Activated naive CD8-positive, alpha-beta T cell treated with anti-CD3 and anti-CD28 coated beads, Interleukin-2, amount 50 U/mL, for 24 hours (primary cell): ENCODE results near the gene NHLRC3.

Experiments used
- ATAC-seq: fragments of 150-1000 bp; cut with Tn5 transposase; one replicate; pipeline ENCODE4 v1.10.0; 2021
- DNase-seq: peaks from one replicate; pipeline ENCODE4 v3.0.0; 2021
- H3K27ac Mint-ChIP-seq: one replicate; pipeline ENCODE4 v1.8.0; 2021; ENCODE audit warnings: mild to moderate bottlenecking, mixed read lengths
- H3K27me3 Mint-ChIP-seq: one replicate; pipeline ENCODE4 v1.8.0; 2021; ENCODE audit warnings: mixed read lengths
- H3K36me3 Mint-ChIP-seq: one replicate; pipeline ENCODE4 v1.8.0; 2021; ENCODE audit warnings: low read depth, mixed read lengths
- H3K4me1 Mint-ChIP-seq: one replicate; pipeline ENCODE4 v1.8.0; 2021; ENCODE audit warnings: mixed read lengths
- H3K4me3 Mint-ChIP-seq: one replicate; pipeline ENCODE4 v1.8.0; 2021; ENCODE audit warnings: mild to moderate bottlenecking, moderate library complexity, mixed read lengths
- H3K9me3 Mint-ChIP-seq: one replicate; pipeline ENCODE4 v1.8.0; 2021; ENCODE audit warnings: mixed read lengths

Gene NHLRC3

DNA sequence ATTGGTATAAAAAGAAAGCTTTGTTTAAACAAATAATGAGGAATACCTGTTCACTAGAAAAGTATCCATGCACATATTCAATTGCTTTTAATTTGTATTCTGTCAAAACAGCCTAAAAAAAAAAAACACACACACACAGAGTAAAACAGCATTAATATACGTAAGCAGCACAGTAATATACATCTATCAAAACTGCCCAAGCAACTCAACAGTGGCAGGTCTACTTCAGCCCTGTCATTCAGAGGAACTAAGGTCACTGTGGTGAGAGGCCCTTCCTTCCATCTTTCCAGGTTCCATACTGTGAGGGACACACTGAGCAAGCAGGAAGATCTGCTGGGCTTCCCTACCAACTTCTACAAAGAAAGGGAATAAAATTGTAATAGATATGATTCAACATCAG, 4.2 kb upstream of the NHLRC3 start:
- Mint-ChIP-seq H3K4me1 (peaks cover 30% of the 10 kb centered on the region), H3K9me3 (no peaks in the 10 kb centered on the region), H3K4me3 (peak overlapping the region; percentile 91), H3K27me3 (no peaks in the 10 kb centered on the region), H3K27ac (no peak overlapping the region), H3K36me3 (peaks cover 10% of the 10 kb centered on the region)
- ATAC-seq, result no peak
- DNase-seq, result no peak

GRCh38 chr13:39035204-39035603, 3.1 kb upstream of the NHLRC3 start:
- H3K36me3 Mint-ChIP-seq, result peaks cover 13% of the 10 kb centered on the region
- no peak for DNase-seq
- peak overlapping the region; percentile 24 for H3K27ac Mint-ChIP-seq
- peaks cover 38% of the 10 kb centered on the region for H3K4me1 Mint-ChIP-seq
- H3K9me3 Mint-ChIP-seq, result no peaks in the 10 kb centered on the region
- peak overlapping the region; percentile 91 for H3K4me3 Mint-ChIP-seq
- H3K27me3 Mint-ChIP-seq, result no peaks in the 10 kb centered on the region
- ATAC-seq, result no peak

GRCh38 chr13:39035799-39036198, 2.5 kb upstream of the NHLRC3 start:
- Mint-ChIP-seq H3K27me3 (no peaks in the 10 kb centered on the region), H3K4me3 (peak overlapping the region; percentile 91), H3K27ac (peak overlapping the region; percentile 79), H3K4me1 (peaks cover 44% of the 10 kb centered on the region), H3K9me3 (no peaks in the 10 kb centered on the region), H3K36me3 (peaks cover 18% of the 10 kb centered on the region)
- no peak for DNase-seq
- ATAC-seq, result no peak

- H3K27ac Mint-ChIP-seq, result peak overlapping the region; percentile 79
- ATAC-seq (no peak), DNase-seq (peak; percentile 19)
- peak overlapping the region; percentile 91 for H3K4me3 Mint-ChIP-seq
- H3K9me3 Mint-ChIP-seq, result no peaks in the 10 kb centered on the region
- H3K27me3 Mint-ChIP-seq, result no peaks in the 10 kb centered on the region
- peaks cover 20% of the 10 kb centered on the region for H3K36me3 Mint-ChIP-seq
- H3K4me1 Mint-ChIP-seq, result peaks cover 47% of the 10 kb centered on the region
These were observed 2.0 kb upstream of the NHLRC3 start for GRCh38 chr13:39036212-39036611.

DNA sequence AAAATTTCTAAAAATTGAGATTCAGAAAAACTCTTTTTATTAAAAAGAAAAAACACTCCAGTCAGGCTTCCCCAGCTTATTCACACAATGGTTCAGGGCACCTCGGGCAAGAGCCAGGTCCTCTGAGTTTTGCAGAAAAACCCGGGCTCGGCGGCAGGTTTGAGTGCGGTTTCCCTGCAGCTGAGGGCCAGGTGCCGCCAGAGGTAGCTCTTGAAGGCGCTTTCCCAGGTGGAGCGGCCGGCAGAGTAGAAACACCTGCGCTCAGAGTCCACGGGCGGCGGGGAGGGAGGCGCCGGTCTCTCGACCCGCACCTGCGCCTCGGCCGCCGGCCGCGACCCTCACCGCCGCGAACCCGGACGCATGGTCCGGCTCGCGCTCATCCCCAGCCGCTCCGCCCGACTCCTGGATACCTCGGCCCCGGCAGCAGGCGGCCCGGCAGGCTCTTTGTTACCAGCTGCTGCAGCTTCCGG, 811 bp upstream of the NHLRC3 start:
- ATAC-seq, result peak; percentile 6
- peak overlapping the region; percentile 91 for H3K4me3 Mint-ChIP-seq
- DNase-seq, result no peak
- peaks cover 22% of the 10 kb centered on the region for H3K36me3 Mint-ChIP-seq
- H3K4me1 Mint-ChIP-seq, result peaks cover 54% of the 10 kb centered on the region
- no peaks in the 10 kb centered on the region for H3K9me3 Mint-ChIP-seq
- H3K27ac Mint-ChIP-seq, result peak overlapping the region; percentile 98
- no peaks in the 10 kb centered on the region for H3K27me3 Mint-ChIP-seq

DNA sequence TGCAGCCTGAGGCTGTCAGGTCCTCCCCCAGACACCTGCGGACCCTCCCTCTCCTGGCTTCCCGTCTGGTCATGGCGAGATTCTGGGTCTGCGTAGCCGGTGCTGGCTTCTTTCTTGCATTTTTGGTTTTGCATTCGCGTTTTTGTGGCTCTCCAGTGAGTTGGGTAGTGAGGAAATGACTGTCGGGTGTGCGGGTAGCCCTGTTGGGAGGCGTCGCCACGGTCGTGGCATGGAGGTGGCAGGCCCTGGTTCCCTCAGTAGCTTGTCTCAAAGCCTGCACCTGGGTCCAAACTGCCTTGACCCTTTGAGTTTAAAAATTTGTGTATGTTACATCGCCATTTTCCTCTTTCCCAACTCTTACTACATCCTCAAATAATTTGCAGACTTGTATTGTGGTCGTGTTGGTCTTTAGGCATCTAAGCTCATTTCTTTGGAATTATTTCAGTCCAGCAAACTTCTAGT, 344 bp downstream of the NHLRC3 start:
- Mint-ChIP-seq H3K27ac (peak overlapping the region; percentile 98), H3K9me3 (no peaks in the 10 kb centered on the region), H3K36me3 (peaks cover 24% of the 10 kb centered on the region), H3K4me1 (peaks cover 52% of the 10 kb centered on the region), H3K4me3 (peak overlapping the region; percentile 91), H3K27me3 (no peaks in the 10 kb centered on the region)
- ATAC-seq (peak; percentile 68), DNase-seq (peak; percentile 60)

- ATAC-seq (no peak), DNase-seq (no peak)
- Mint-ChIP-seq H3K9me3 (no peaks in the 10 kb centered on the region), H3K4me1 (peaks cover 47% of the 10 kb centered on the region), H3K27me3 (no peaks in the 10 kb centered on the region), H3K27ac (peak overlapping the region; percentile 98), H3K36me3 (peaks cover 25% of the 10 kb centered on the region), H3K4me3 (peak overlapping the region; percentile 91)
These were observed 785 bp downstream of the NHLRC3 start for GRCh38 chr13:39039041-39039440.

GRCh38 chr13:39040206-39040605, 1.9 kb downstream of the NHLRC3 start:
- Mint-ChIP-seq H3K9me3 (no peaks in the 10 kb centered on the region), H3K36me3 (peaks cover 35% of the 10 kb centered on the region), H3K4me3 (peak overlapping the region; percentile 91), H3K4me1 (peaks cover 45% of the 10 kb centered on the region), H3K27ac (peak overlapping the region; percentile 46), H3K27me3 (no peaks in the 10 kb centered on the region)
- DNase-seq (no peak), ATAC-seq (no peak)

DNA sequence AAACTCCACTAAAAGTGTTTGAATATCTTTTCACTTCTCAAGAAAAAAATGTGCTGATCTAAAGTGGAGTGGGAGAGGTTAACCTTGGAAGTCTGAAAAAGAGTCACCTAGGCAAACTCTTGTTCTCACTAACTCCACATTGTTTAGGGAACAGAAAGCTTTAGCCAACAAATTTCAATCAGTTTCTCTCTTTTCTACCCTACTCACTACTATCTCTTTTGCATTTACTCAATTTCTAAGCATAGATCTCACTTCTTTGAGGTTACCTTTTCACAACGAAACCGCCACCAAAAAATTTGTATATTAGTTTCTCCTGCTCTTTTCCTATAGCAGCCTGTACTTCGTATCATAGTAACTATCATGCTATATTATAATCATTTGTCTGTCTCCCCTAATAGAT, 6.3 kb downstream of the NHLRC3 start:
- Mint-ChIP-seq H3K27me3 (no peaks in the 10 kb centered on the region), H3K9me3 (no peaks in the 10 kb centered on the region), H3K4me1 (peaks cover 34% of the 10 kb centered on the region), H3K4me3 (no peak overlapping the region), H3K27ac (peak overlapping the region; percentile 43), H3K36me3 (peaks cover 43% of the 10 kb centered on the region)
- ATAC-seq (no peak), DNase-seq (no peak)

DNA sequence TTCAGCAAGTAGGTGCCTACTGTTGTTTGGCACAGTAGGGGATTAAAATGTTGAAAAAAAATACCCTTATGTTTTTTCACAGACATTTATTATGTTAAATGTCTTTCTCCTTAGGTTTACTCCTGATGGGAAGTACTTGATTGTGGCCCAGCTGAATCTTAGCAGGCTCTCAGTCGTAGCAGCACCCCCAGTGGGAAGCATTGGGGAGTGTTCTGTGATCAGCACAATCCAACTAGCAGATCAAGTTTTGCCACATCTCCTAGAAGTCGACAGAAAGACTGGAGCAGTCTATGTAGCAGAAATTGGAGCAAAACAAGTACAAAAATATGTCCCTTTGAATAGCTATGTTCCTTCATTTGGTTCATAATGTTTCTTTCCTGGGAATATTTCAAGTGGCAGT, 9.3 kb downstream of the NHLRC3 start:
- no peak for ATAC-seq
- H3K4me1 Mint-ChIP-seq, result peaks cover 11% of the 10 kb centered on the region
- peak overlapping the region; percentile 7 for H3K27ac Mint-ChIP-seq
- no peaks in the 10 kb centered on the region for H3K27me3 Mint-ChIP-seq
- no peaks in the 10 kb centered on the region for H3K9me3 Mint-ChIP-seq
- no peak overlapping the region for H3K4me3 Mint-ChIP-seq
- peaks cover 32% of the 10 kb centered on the region for H3K36me3 Mint-ChIP-seq
- DNase-seq, result no peak

DNA sequence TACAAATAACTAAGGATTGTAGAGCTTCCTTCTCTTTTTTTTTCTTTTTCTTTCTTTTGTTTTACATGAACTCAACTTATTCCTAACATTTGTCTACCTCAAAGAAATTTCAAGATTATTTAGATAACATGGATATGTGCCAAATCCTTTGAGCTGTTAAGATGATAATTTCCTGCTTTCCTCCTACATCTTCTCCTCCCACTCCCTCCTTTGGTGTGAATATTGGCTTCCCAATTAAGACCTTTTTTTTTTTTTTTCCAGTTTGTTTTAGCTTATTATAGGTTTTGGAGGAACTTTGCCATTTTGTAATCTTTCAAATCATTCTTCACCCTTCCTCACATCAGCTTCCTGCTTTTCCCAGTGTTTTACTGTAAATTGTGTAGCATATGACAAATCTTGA, 10.6 kb downstream of the NHLRC3 start:
- H3K4me1 Mint-ChIP-seq, result peaks cover 11% of the 10 kb centered on the region
- peak overlapping the region; percentile 24 for H3K27ac Mint-ChIP-seq
- no peaks in the 10 kb centered on the region for H3K27me3 Mint-ChIP-seq
- ATAC-seq (no peak), DNase-seq (no peak)
- no peak overlapping the region for H3K4me3 Mint-ChIP-seq
- H3K36me3 Mint-ChIP-seq, result peaks cover 24% of the 10 kb centered on the region
- no peaks in the 10 kb centered on the region for H3K9me3 Mint-ChIP-seq

- no peak overlapping the region for H3K27ac Mint-ChIP-seq
- peaks cover 22% of the 10 kb centered on the region for H3K36me3 Mint-ChIP-seq
- no peaks in the 10 kb centered on the region for H3K9me3 Mint-ChIP-seq
- ATAC-seq (no peak), DNase-seq (no peak)
- no peak overlapping the region for H3K4me3 Mint-ChIP-seq
- H3K27me3 Mint-ChIP-seq, result no peaks in the 10 kb centered on the region
- H3K4me1 Mint-ChIP-seq, result peaks cover 15% of the 10 kb centered on the region
These were observed 11.0 kb downstream of the NHLRC3 start for GRCh38 chr13:39049274-39049673.

DNA sequence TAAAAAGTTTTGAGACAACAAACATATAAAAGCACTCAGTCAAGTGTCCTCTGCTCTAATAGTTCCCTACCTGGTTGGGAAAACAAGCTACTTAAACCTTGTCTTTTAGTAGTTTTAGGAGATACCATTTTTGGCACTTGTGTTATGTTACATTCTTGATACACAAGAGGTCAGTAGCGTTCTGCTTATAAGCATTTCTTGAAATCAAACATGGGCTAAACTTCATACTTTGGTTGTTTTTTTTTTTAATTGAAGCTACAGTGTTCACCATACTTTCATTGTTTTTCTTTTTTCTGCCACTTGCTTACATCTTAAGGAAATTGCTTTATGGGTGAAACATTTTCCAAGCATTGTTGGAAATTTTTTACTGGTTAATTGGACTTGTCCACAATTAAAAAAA, 12.9 kb downstream of the NHLRC3 start:
- ATAC-seq (no peak), DNase-seq (no peak)
- Mint-ChIP-seq H3K27ac (no peak overlapping the region), H3K4me3 (no peak overlapping the region), H3K4me1 (peaks cover 8% of the 10 kb centered on the region), H3K9me3 (peaks cover 3% of the 10 kb centered on the region), H3K36me3 (peaks cover 17% of the 10 kb centered on the region), H3K27me3 (no peaks in the 10 kb centered on the region)

DNA sequence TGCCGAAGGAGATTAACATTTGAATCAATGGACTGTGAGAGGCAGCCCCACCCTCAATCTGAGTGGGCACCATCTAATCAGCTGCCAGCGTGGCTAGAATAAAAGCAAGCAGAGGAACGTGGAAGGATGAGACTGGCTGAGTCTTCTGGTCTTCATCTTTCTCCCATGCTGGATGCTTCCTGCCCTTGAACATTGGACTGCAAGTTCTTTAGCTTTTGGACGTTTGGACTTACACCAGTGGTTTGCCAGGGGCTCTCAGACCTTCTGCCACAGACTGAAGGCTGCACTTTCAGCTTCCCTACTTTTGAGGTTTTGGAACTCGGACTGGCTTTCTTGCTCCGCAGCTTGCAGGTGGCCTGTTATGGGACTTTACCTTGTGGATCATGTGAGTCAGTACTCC, 14.7 kb downstream of the NHLRC3 start:
- no peak overlapping the region for H3K4me3 Mint-ChIP-seq
- no peak overlapping the region for H3K27ac Mint-ChIP-seq
- peaks cover 14% of the 10 kb centered on the region for H3K4me1 Mint-ChIP-seq
- H3K27me3 Mint-ChIP-seq, result no peaks in the 10 kb centered on the region
- no peak for ATAC-seq
- peaks cover 15% of the 10 kb centered on the region for H3K36me3 Mint-ChIP-seq
- DNase-seq, result no peak
- peaks cover 4% of the 10 kb centered on the region for H3K9me3 Mint-ChIP-seq

DNA sequence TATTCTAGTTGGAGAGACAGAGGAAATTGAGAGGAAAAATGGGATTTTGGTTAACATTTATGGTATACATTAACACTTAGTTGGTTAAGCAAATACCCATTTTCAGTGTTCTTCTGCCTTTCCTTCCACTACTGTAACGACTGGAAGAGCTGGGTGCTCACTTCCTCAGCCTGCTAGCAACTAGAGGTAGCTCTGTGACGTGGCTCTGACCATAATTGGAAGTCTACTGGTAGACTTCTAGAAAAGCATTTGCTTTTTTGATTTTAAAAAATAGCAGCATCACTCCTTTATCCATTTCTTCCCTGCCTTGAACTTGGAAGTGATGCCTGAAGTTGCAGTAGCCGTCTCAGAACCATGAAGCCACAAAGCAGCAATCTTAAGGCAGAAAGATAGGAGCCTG, 15.9 kb downstream of the NHLRC3 start:
- no peak overlapping the region for H3K4me3 Mint-ChIP-seq
- H3K36me3 Mint-ChIP-seq, result peaks cover 6% of the 10 kb centered on the region
- no peak overlapping the region for H3K27ac Mint-ChIP-seq
- peaks cover 18% of the 10 kb centered on the region for H3K4me1 Mint-ChIP-seq
- DNase-seq (no peak), ATAC-seq (no peak)
- no peaks in the 10 kb centered on the region for H3K27me3 Mint-ChIP-seq
- peaks cover 4% of the 10 kb centered on the region for H3K9me3 Mint-ChIP-seq

GRCh38 chr13:39056018-39056417, 17.8 kb downstream of the NHLRC3 start:
- no peak for ATAC-seq
- DNase-seq, result no peak
- Mint-ChIP-seq H3K27ac (no peak overlapping the region), H3K36me3 (peaks cover 17% of the 10 kb centered on the region), H3K4me3 (no peak overlapping the region), H3K4me1 (peaks cover 29% of the 10 kb centered on the region), H3K27me3 (no peaks in the 10 kb centered on the region), H3K9me3 (peaks cover 7% of the 10 kb centered on the region)
